CD14-positive monocyte (primary cell): ENCODE measurements around the gene KIF20B. TPM values are rescaled to one million over a fixed set of nuclear protein-coding genes. Genes with fewer than 3 reads are reported as not detected.

Source experiments
- DNase-seq, 3 donors: peaks; one replicate each; pipeline ENCODE4 v3.0.0-alpha.2; 2011 to 2022
- H2AFZ ChIP-seq: 2 replicates; pipeline ENCODE4 v1.6.0; 2012; ENCODE audit warnings: mild to moderate bottlenecking, low read depth, low read length, inconsistent platforms; ENCODE audit not compliant: insufficient read depth, poor library complexity, severe bottlenecking
- H3K27ac ChIP-seq, 2 donors: 1 replicate in 1 of 2; 2 replicates in 1 of 2; pipeline ENCODE4 v1.5.1; 2012 to 2013; ENCODE audit warnings: low read length in 2 of 2, control low read depth in 1 of 2, inconsistent platforms in 1 of 2, low read depth in 1 of 2, mild to moderate bottlenecking in 1 of 2
- H3K27me3 ChIP-seq, 2 donors: one replicate each; pipeline versions ENCODE4 v1.6.0 to v1.6.1; 2011 to 2013; ENCODE audit warnings: low read length in 2 of 2; ENCODE audit not compliant: control insufficient read depth in 2 of 2, insufficient read depth in 2 of 2
- H3K36me3 ChIP-seq, 2 donors: replicated peaks in 1 of 2; 1 replicate in 1 of 2; 2 replicates in 1 of 2; pipeline versions ENCODE4 v1.5.1 to v1.6.1; 2012 to 2013; ENCODE audit warnings: low read length in 2 of 2, control low read depth in 1 of 2, inconsistent platforms in 1 of 2, mild to moderate bottlenecking in 1 of 2; ENCODE audit not compliant: insufficient read depth in 2 of 2, control insufficient read depth in 1 of 2
- H3K4me1 ChIP-seq, 2 donors: 1 replicate in 1 of 2; 2 replicates in 1 of 2; pipeline versions ENCODE4 v1.5.1 to v1.6.1; 2012 to 2013; ENCODE audit warnings: low read length in 2 of 2, control low read depth in 1 of 2, inconsistent platforms in 1 of 2, mild to moderate bottlenecking in 1 of 2, moderate library complexity in 1 of 2; ENCODE audit not compliant: insufficient read depth in 2 of 2, control insufficient read depth in 1 of 2
- H3K4me2 ChIP-seq: replicated peaks from 2 replicates; pipeline ENCODE3; 2012; ENCODE audit warnings: low read length, moderate library complexity, mild to moderate bottlenecking; ENCODE audit not compliant: poor library complexity, severe bottlenecking; ENCODE audit errors: extremely low read depth
- H3K4me3 ChIP-seq, 3 experiments: fragments of 200-600 bp in 1 of 3; sonication (generic) in 1 of 3; replicated peaks in 1 of 3; 1 replicate in 2 of 3; 2 replicates in 1 of 3; pipeline ENCODE4 v1.5.1; 2011 to 2013; ENCODE audit warnings: low read length in 3 of 3, mild to moderate bottlenecking in 3 of 3, control low read depth in 2 of 3, low read depth in 2 of 3, inconsistent platforms in 1 of 3, moderate library complexity in 1 of 3
- H3K79me2 ChIP-seq: 2 replicates; pipeline ENCODE4 v1.6.0; 2012; ENCODE audit warnings: mild to moderate bottlenecking, control low read depth, inconsistent platforms, low read length, moderate library complexity; ENCODE audit not compliant: insufficient read depth
- H3K9ac ChIP-seq: 2 replicates; pipeline ENCODE4 v1.6.0; 2017; ENCODE audit warnings: low read length, mild to moderate bottlenecking; ENCODE audit not compliant: insufficient read depth, poor library complexity, severe bottlenecking
- H3K9me3 ChIP-seq, 2 donors: replicated peaks in 1 of 2; 1 replicate in 1 of 2; 2 replicates in 1 of 2; pipeline versions ENCODE4 v1.5.1 to v1.6.1; 2012 to 2013; ENCODE audit warnings: low read length in 2 of 2, control low read depth in 1 of 2; ENCODE audit not compliant: control insufficient read depth in 1 of 2, insufficient read depth in 1 of 2
- H4K20me1 ChIP-seq: 2 replicates; pipeline ENCODE4 v1.6.0; 2012; ENCODE audit warnings: mild to moderate bottlenecking, low read length, control low read depth, moderate library complexity; ENCODE audit not compliant: insufficient read depth
- H3K27ac Mint-ChIP-seq, 7 donors: one replicate each; pipeline ENCODE4 v1.8.0; 2020; ENCODE audit warnings: mild to moderate bottlenecking in 7 of 7, mixed read lengths in 7 of 7, moderate library complexity in 6 of 7, inconsistent platforms in 2 of 7
- H3K27me3 Mint-ChIP-seq, 3 donors: one replicate each; pipeline ENCODE4 v1.8.0; 2021 to 2022; ENCODE audit warnings: low read depth in 3 of 3, mild to moderate bottlenecking in 3 of 3, mixed read lengths in 3 of 3, moderate library complexity in 3 of 3, inconsistent platforms in 1 of 3
- H3K36me3 Mint-ChIP-seq, 2 donors: one replicate each; pipeline ENCODE4 v1.8.0; 2020; ENCODE audit warnings: mixed read lengths in 2 of 2, inconsistent platforms in 1 of 2, mild to moderate bottlenecking in 1 of 2
- H3K4me1 Mint-ChIP-seq: one replicate; pipeline ENCODE4 v1.8.0; 2020; ENCODE audit warnings: mild to moderate bottlenecking, mixed read lengths
- H3K4me3 Mint-ChIP-seq, 2 donors: one replicate each; pipeline ENCODE4 v1.8.0; 2020; ENCODE audit warnings: mild to moderate bottlenecking in 2 of 2, mixed read lengths in 2 of 2, moderate library complexity in 1 of 2
- H3K9me3 Mint-ChIP-seq, 7 donors: one replicate each; pipeline ENCODE4 v1.8.0; 2020 to 2022; ENCODE audit warnings: mixed read lengths in 7 of 7, mild to moderate bottlenecking in 6 of 7, moderate library complexity in 6 of 7, inconsistent platforms in 2 of 7
- WGBS: methylation state at CpG from one replicate; pipeline ENCODE4 v1.1.5; 2013; ENCODE audit warnings: missing lambda C conversion rate; ENCODE audit not compliant: insufficient coverage; 5-methylcytosine and 5-hydroxymethylcytosine counted together
- intact Hi-C, 2 donors: fragments of 100-400 bp; cut with micrococcal nuclease; formaldehyde crosslinking; loops; one replicate each; pipeline versions ENCODE4 v1.15.0 to v1.15.1; 2023
- polyA plus RNA-seq, 3 donors: library from polyadenylated mRNA; depleted of rRNA in 1 of 3; unstranded in 2 of 3; stranded (reverse) in 1 of 3; fragments of 300-500 nt in 2 of 3; fragments of >200 nt in 1 of 3; fragmentation: Illumina TruSeq in 2 of 3; gene quantifications; 1 replicate in 2 of 3; 2 replicates in 1 of 3; pipeline ENCODE4 v1.2.3, GENCODE V29; 2012 to 2021
- TF ChIP-seq, protein P1 (sequence below): fragments of 200-600 bp; IDR thresholded peaks from one replicate; pipeline ENCODE4 v1.8.0; 2022; ENCODE audit warnings: antibody characterized with exemption, mild to moderate bottlenecking

KIF20B gene
- polyA plus RNA-seq, 3 donors, result 0.44 to 3.9 (median 1.5) TPM

DNA sequence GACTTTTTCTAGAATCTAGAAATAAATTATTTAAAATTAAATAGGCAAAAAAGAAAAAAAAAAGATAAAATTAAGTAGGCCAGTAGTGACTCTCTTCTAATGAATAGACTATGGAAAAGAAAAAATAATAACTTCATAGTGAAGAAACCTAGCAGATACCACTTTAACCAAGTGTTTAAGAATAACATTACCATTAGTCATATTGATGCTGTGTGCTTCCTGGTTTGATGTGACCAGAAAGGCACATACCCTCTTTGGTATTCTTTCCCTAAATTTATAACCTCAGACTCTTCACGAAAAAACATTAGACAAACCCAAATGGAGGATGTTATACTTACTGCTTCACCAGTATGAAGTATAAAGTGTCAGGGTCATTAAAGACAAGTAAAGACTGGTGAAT, 42.6 kb downstream of the KIF20B start:
- intact Hi-C loops, result no loop called here
- H3K27me3 Mint-ChIP-seq, result no peaks in the 10 kb centered on the region
- H3K4me3 Mint-ChIP-seq, result no peak overlapping the region
- H4K20me1 ChIP-seq, result no peaks in the 10 kb centered on the region
- no peak overlapping the region for H3K9ac ChIP-seq
- peaks cover 27 to 51% of the 10 kb centered on the region in 2 donors for H3K36me3 Mint-ChIP-seq
- peaks cover 3% of the 10 kb centered on the region for H3K4me1 Mint-ChIP-seq
- no peak overlapping the region for H3K27ac Mint-ChIP-seq
- no peak for DNase-seq
- peaks cover 23 to 46% of the 10 kb centered on the region in 2 donors for H3K36me3 ChIP-seq
- H3K79me2 ChIP-seq, result no peaks in the 10 kb centered on the region
- no peaks in the 10 kb centered on the region for H3K9me3 Mint-ChIP-seq
- H3K27me3 ChIP-seq, result no peaks in the 10 kb centered on the region
- TF ChIP-seq, protein P1, sequence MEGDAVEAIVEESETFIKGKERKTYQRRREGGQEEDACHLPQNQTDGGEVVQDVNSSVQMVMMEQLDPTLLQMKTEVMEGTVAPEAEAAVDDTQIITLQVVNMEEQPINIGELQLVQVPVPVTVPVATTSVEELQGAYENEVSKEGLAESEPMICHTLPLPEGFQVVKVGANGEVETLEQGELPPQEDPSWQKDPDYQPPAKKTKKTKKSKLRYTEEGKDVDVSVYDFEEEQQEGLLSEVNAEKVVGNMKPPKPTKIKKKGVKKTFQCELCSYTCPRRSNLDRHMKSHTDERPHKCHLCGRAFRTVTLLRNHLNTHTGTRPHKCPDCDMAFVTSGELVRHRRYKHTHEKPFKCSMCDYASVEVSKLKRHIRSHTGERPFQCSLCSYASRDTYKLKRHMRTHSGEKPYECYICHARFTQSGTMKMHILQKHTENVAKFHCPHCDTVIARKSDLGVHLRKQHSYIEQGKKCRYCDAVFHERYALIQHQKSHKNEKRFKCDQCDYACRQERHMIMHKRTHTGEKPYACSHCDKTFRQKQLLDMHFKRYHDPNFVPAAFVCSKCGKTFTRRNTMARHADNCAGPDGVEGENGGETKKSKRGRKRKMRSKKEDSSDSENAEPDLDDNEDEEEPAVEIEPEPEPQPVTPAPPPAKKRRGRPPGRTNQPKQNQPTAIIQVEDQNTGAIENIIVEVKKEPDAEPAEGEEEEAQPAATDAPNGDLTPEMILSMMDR, result no peak
- H2AFZ ChIP-seq, result no peak overlapping the region
- H3K4me2 ChIP-seq, result no peak overlapping the region
- no peak overlapping the region for H3K27ac ChIP-seq
- WGBS, result no CpG with 5 or more reads among the region's 1 CpG
- H3K4me1 ChIP-seq, result peaks cover 0 to 5% of the 10 kb centered on the region in 2 donors
- no peak overlapping the region for H3K4me3 ChIP-seq
- no peaks in the 10 kb centered on the region for H3K9me3 ChIP-seq

DNA sequence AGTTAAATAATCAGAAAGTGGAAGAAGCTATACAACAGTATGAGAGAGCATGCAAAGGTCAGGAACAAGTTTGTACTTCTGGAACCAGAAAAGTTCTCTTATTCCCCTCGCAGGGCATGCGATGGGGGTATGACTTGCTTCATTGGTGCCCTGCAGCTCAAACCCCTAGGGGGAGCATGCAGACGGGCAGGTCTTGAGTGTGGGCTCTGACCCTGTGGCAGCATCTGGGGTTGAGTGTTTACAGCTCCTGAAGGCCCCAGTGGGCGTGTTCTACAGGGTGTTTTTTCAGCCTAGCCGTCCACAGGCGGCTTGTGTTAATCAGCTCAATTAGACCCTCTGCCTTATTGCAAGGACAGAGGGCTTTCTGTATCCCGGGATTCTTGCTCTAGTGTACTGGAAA, 44.5 kb downstream of the KIF20B start:
- DNase-seq, result no peak
- Mint-ChIP-seq H3K9me3 (no peaks in the 10 kb centered on the region), H3K27ac (peak overlapping the region in 2 of 7 donors; percentile 30 to 40), H3K27me3 (no peaks in the 10 kb centered on the region), H3K4me1 (no peaks in the 10 kb centered on the region), H3K4me3 (no peak overlapping the region), H3K36me3 (peaks cover 27 to 47% of the 10 kb centered on the region in 2 donors)
- TF ChIP-seq, protein P1, result no peak
- intact Hi-C loops, result no loop called here
- H4K20me1 ChIP-seq, result no peaks in the 10 kb centered on the region
- H3K27me3 ChIP-seq, result no peaks in the 10 kb centered on the region
- H2AFZ ChIP-seq, result no peak overlapping the region
- no peaks in the 10 kb centered on the region for H3K4me1 ChIP-seq
- peaks cover 26 to 50% of the 10 kb centered on the region in 2 donors for H3K36me3 ChIP-seq
- no peaks in the 10 kb centered on the region for H3K9me3 ChIP-seq
- H3K4me2 ChIP-seq, result no peak overlapping the region
- no peak overlapping the region for H3K9ac ChIP-seq
- no peak overlapping the region for H3K4me3 ChIP-seq
- WGBS, result 83% methylated on average over 7 of the region's 7 CpGs
- H3K79me2 ChIP-seq, result no peaks in the 10 kb centered on the region
- H3K27ac ChIP-seq, result no peak overlapping the region
